ENCODE measurements around the gene L2HGDH. TPM values are rescaled to one million over a fixed set of nuclear protein-coding genes. Genes with fewer than 3 reads are reported as not detected.

L2HGDH gene
- total RNA-seq, 2 experiments from 2014 or later, result 1.7 to 3.1 TPM

DNA sequence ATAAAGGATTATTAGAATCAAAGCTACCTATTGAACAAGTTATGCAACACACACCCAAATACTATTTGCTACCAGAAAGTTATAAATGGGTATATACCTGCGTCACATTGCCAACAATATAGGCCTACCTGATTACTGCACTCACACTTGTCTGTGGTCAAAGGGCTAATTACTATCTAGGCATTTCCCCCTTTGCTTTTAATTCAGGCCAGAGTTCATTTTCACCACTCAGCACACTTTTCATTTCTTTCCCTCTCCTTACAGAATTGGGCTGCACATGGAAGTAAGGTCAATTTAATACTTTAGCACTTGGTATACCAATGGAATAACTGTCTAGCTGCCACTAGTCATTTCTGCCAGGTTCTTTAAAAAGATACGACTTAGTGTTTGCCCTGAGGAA is 82.3 kb downstream of the L2HGDH start:
- no peaks in the 10 kb centered on the region for H3K27me3 Mint-ChIP-seq
- H3K27ac ChIP-seq (ENCODE audit: low read depth in 1 of 2, low read length in 2 of 2), result no peak overlapping the region
- intact Hi-C loops (cut with DNase I, micrococcal nuclease), result loop anchor here (2.0 to 10.0 kb wide), 6 partner anchors 83 to 595 kb away; partner anchors contain the start of genes DMAC2L (in 1 of the 2), L2HGDH (in 1 of the 2), MAP4K5 (in 1 of the 2) and VCPKMT (in 1 of the 2)
- CTCF ChIA-PET, result no interaction called here
- POLR2A ChIA-PET, result interaction anchor here (0.5 kb wide), 1 partner anchor 1780 kb away, joined by 3 read pairs; no protein-coding TSS in a partner anchor
- H3K4me3 ChIP-seq (ENCODE audit: low read length), result peak overlapping the region; percentile 85
- H3K4me1 Mint-ChIP-seq (ENCODE audit: low read depth), result peaks cover 73% of the 10 kb centered on the region
- peaks cover 7% of the 10 kb centered on the region for H3K36me3 Mint-ChIP-seq (ENCODE audit: low read depth)
- no peaks in the 10 kb centered on the region for H3K9me3 ChIP-seq (ENCODE audit: control insufficient read depth in 1 of 2, insufficient read depth in 1 of 2, low read length in 2 of 2)
- no peak for DNase-seq
- no peaks in the 10 kb centered on the region for H3K9me3 Mint-ChIP-seq
- ATAC-seq (ENCODE audit: poor library complexity), result no peak
- H3K4me3 Mint-ChIP-seq, result peak overlapping the region; percentile 77
- TF ChIP-seq, protein P1, sequence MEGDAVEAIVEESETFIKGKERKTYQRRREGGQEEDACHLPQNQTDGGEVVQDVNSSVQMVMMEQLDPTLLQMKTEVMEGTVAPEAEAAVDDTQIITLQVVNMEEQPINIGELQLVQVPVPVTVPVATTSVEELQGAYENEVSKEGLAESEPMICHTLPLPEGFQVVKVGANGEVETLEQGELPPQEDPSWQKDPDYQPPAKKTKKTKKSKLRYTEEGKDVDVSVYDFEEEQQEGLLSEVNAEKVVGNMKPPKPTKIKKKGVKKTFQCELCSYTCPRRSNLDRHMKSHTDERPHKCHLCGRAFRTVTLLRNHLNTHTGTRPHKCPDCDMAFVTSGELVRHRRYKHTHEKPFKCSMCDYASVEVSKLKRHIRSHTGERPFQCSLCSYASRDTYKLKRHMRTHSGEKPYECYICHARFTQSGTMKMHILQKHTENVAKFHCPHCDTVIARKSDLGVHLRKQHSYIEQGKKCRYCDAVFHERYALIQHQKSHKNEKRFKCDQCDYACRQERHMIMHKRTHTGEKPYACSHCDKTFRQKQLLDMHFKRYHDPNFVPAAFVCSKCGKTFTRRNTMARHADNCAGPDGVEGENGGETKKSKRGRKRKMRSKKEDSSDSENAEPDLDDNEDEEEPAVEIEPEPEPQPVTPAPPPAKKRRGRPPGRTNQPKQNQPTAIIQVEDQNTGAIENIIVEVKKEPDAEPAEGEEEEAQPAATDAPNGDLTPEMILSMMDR (IDR thresholded peaks at IDR 0.05), result no peak
- no peaks in the 10 kb centered on the region for H3K27me3 ChIP-seq (ENCODE audit: control insufficient read depth in 1 of 2, insufficient read depth in 2 of 2, low read length in 2 of 2)
- no peaks in the 10 kb centered on the region for H3K36me3 ChIP-seq (ENCODE audit: insufficient read depth, low read length)
- H3K4me1 ChIP-seq (ENCODE audit: insufficient read depth, low read length), result peaks cover 29% of the 10 kb centered on the region
- H3K27ac Mint-ChIP-seq, result peak overlapping the region; percentile 92

DNA sequence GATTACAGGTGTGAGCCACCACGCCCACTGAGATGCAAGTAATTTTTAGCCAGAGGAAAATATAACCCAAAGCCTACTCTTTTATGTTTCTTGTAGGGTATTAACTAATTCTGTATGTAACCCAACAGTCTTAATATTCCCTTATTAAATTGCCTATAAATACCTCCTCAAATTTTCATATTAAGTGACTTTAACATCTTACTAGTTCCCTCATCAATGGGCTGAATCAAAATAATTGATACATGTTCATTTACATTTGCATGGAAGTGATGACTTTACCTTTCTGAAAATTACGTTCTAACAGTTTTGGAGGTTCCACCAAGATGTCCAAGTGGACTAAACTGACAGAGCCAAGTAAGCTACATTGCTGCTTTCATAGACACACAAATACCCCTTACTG is 83.7 kb downstream of the L2HGDH start:
- no peak for DNase-seq
- POLR2A ChIA-PET, result interaction anchor here (1.0 kb wide), 1 partner anchor 21 kb away, joined by 3 read pairs; no protein-coding TSS in a partner anchor
- Mint-ChIP-seq H3K4me1 (ENCODE audit: low read depth) (peaks cover 71% of the 10 kb centered on the region), H3K27me3 (no peaks in the 10 kb centered on the region), H3K27ac (no peak overlapping the region), H3K9me3 (no peaks in the 10 kb centered on the region), H3K36me3 (ENCODE audit: low read depth) (peaks cover 7% of the 10 kb centered on the region), H3K4me3 (peak overlapping the region; percentile 6)
- no peaks in the 10 kb centered on the region for H3K9me3 ChIP-seq (ENCODE audit: control insufficient read depth in 1 of 2, insufficient read depth in 1 of 2, low read length in 2 of 2)
- TF ChIP-seq, protein P1 (IDR thresholded peaks at IDR 0.05), result no peak
- no peak for ATAC-seq (ENCODE audit: poor library complexity)
- H3K36me3 ChIP-seq (ENCODE audit: insufficient read depth, low read length), result no peaks in the 10 kb centered on the region
- CTCF ChIA-PET, result interaction anchor here (1.0 kb wide), 1 partner anchor 367 kb away, joined by 3 read pairs; no protein-coding TSS in a partner anchor
- no peaks in the 10 kb centered on the region for H3K27me3 ChIP-seq (ENCODE audit: control insufficient read depth in 1 of 2, insufficient read depth in 2 of 2, low read length in 2 of 2)
- intact Hi-C loops (cut with DNase I, micrococcal nuclease), result no loop called here
- H3K4me1 ChIP-seq (ENCODE audit: insufficient read depth, low read length), result peaks cover 20% of the 10 kb centered on the region
- H3K4me3 ChIP-seq (ENCODE audit: low read length), result no peak overlapping the region
- no peak overlapping the region for H3K27ac ChIP-seq (ENCODE audit: low read depth in 1 of 2, low read length in 2 of 2)

DNA sequence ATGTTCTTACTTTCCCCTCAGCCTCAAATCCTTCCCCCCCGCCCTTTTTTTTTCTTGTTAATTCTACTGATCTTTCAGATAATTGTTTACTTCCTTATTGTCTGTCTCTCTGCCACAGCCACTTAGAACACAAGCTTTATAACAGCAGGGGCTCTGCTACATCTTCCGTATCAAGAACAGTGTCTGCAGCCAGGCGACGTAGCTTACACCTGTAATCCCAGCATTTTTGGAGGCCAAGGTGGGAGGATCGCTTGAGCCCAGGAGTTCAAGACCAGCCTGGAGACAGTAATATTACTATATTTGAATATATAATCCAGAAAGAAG is 86.1 kb downstream of the L2HGDH start:
- Mint-ChIP-seq H3K4me1 (ENCODE audit: low read depth) (peaks cover 77% of the 10 kb centered on the region), H3K27me3 (no peaks in the 10 kb centered on the region), H3K9me3 (no peaks in the 10 kb centered on the region), H3K4me3 (peak overlapping the region; percentile 28), H3K36me3 (ENCODE audit: low read depth) (peaks cover 17% of the 10 kb centered on the region), H3K27ac (peak overlapping the region; percentile 72)
- Histone ChIP-seq H3K27me3 (ENCODE audit: control insufficient read depth in 1 of 2, insufficient read depth in 2 of 2, low read length in 2 of 2) (no peaks in the 10 kb centered on the region), H3K36me3 (ENCODE audit: insufficient read depth, low read length) (no peaks in the 10 kb centered on the region), H3K27ac (ENCODE audit: low read depth in 1 of 2, low read length in 2 of 2) (no peak overlapping the region), H3K4me1 (ENCODE audit: insufficient read depth, low read length) (peaks cover 15% of the 10 kb centered on the region), H3K4me3 (ENCODE audit: low read length) (no peak overlapping the region), H3K9me3 (ENCODE audit: control insufficient read depth in 1 of 2, insufficient read depth in 1 of 2, low read length in 2 of 2) (no peaks in the 10 kb centered on the region)
- DNase-seq, result peak in 3 of 14 experiments; percentile 19 to 37 (median 23)
- POLR2A ChIA-PET, result interaction anchor here (0.7 to 1.0 kb wide), 2 partner anchors 34 to 240 kb away, joined by 3 read pairs; no protein-coding TSS in a partner anchor
- TF ChIP-seq, protein P1 (IDR thresholded peaks at IDR 0.05), result no peak
- intact Hi-C loops (cut with DNase I, micrococcal nuclease), result no loop called here
- ATAC-seq (ENCODE audit: poor library complexity), result no peak
- CTCF ChIA-PET, result interaction anchor here (1.1 kb wide), 1 partner anchor 111 kb away, joined by 5 read pairs; no protein-coding TSS in a partner anchor
